DND-41 (cell line): Measurements from ENCODE around the gene PIH1D1.

Source experiments
- CTCF ChIP-seq: IDR thresholded peaks from 2 replicates; pipeline ENCODE4 v1.5.1; 2012; ENCODE audit warnings: borderline replicate concordance, low read length, moderate library complexity, mild to moderate bottlenecking; ENCODE audit not compliant: poor library complexity, severe bottlenecking; ENCODE audit errors: extremely low read depth
- EZH2 ChIP-seq: IDR thresholded peaks from 3 replicates; pipeline ENCODE4 v1.6.1; 2012; ENCODE audit warnings: borderline replicate concordance, low read depth, mild to moderate bottlenecking, moderate library complexity, low read length, inconsistent platforms; ENCODE audit not compliant: severe bottlenecking

- no peak for TF ChIP-seq EZH2
- TF ChIP-seq CTCF, result no peak
Observed at GRCh38 chr19:49431330-49431749, 20.3 kb downstream of the PIH1D1 start.
